Hepatocyte (in vitro differentiated cells): Measurements from ENCODE around the gene LCLAT1. TPM values are rescaled to one million over a fixed set of nuclear protein-coding genes. Genes with fewer than 3 reads are reported as not detected.

Source experiments
- DNase-seq: peaks from one replicate; pipeline ENCODE4 v3.0.0-alpha.2; 2016; ENCODE audit warnings: low spot score
- H2AFZ ChIP-seq: fragments of 200-600 bp; sonication (generic); 2 replicates; pipeline ENCODE4 v1.6.0; 2016; ENCODE audit warnings: antibody characterized with exemption, mild to moderate bottlenecking
- H3K27ac ChIP-seq: fragments of 200-600 bp; sonication (generic); 2 replicates; pipeline ENCODE4 v1.5.1; 2016; ENCODE audit warnings: mild to moderate bottlenecking
- H3K27me3 ChIP-seq: fragments of 200-600 bp; sonication (generic); 2 replicates; pipeline ENCODE4 v1.6.1; 2016
- H3K36me3 ChIP-seq: fragments of 200-600 bp; sonication (generic); replicated peaks from 2 replicates; pipeline ENCODE4 v1.5.1; 2016; ENCODE audit warnings: low read depth; ENCODE audit not compliant: insufficient read depth
- H3K4me1 ChIP-seq: fragments of 200-600 bp; sonication (generic); 2 replicates; pipeline ENCODE4 v1.5.1; 2016; ENCODE audit warnings: mild to moderate bottlenecking, moderate library complexity; ENCODE audit not compliant: insufficient read depth
- H3K4me2 ChIP-seq: fragments of 200-600 bp; sonication (generic); 2 replicates; pipeline ENCODE4 v1.6.0; 2016
- H3K4me3 ChIP-seq: fragments of 200-600 bp; sonication (generic); 2 replicates; pipeline ENCODE4 v1.5.1; 2016; ENCODE audit warnings: mild to moderate bottlenecking
- H3K79me2 ChIP-seq: fragments of 200-600 bp; sonication (generic); 2 replicates; pipeline ENCODE4 v1.6.0; 2017; ENCODE audit warnings: mild to moderate bottlenecking
- H3K9me2 ChIP-seq: fragments of 200-600 bp; sonication (generic); replicated peaks from 2 replicates; pipeline ENCODE4 v1.6.0; 2017; ENCODE audit warnings: mild to moderate bottlenecking; ENCODE audit not compliant: insufficient read depth
- H3K9me3 ChIP-seq: fragments of 200-600 bp; sonication (generic); 2 replicates; pipeline ENCODE4 v1.5.1; 2016; ENCODE audit warnings: low read depth, mild to moderate bottlenecking
- H4K20me1 ChIP-seq: fragments of 200-600 bp; sonication (generic); 2 replicates; pipeline ENCODE4 v1.6.0; 2016; ENCODE audit warnings: mild to moderate bottlenecking; ENCODE audit not compliant: insufficient read depth, poor library complexity, severe bottlenecking
- CTCF ChIP-seq: fragments of 200-600 bp; sonication (generic); IDR thresholded peaks from 2 replicates; pipeline ENCODE4 v1.5.1; 2016; ENCODE audit warnings: antibody characterized with exemption, mild to moderate bottlenecking; ENCODE audit not compliant: poor library complexity
- EZH2 ChIP-seq: fragments of 200-600 bp; sonication (generic); IDR thresholded peaks from 2 replicates; pipeline ENCODE4 v1.6.1; 2016; ENCODE audit warnings: antibody characterized with exemption, mild to moderate bottlenecking, borderline replicate concordance
- EZH2phosphoT487 ChIP-seq: fragments of 200-600 bp; sonication (generic); IDR thresholded peaks from one replicate; pipeline ENCODE4 v1.6.1; 2018; ENCODE audit warnings: antibody characterized with exemption, mild to moderate bottlenecking, low read depth, moderate library complexity; ENCODE audit not compliant: unreplicated experiment, severe bottlenecking
- WGBS: methylation state at CpG from one replicate; pipeline ENCODE4 v1.1.6; 2016; ENCODE audit warnings: low lambda C conversion rate; ENCODE audit errors: missing lambda C conversion rate; 5-methylcytosine and 5-hydroxymethylcytosine counted together
- polyA plus RNA-seq: library from polyadenylated mRNA; unstranded; fragments of >200 nt; fragmentation: Nextera tagmentation; extraction: Ambion mirVana; gene quantifications from 2 replicates; pipeline ENCODE4 v1.2.1, GENCODE V29; 2016
- total RNA-seq: library from RNA; depleted of rRNA; stranded (reverse); fragments of >200 nt; gene quantifications from 2 replicates; pipeline ENCODE4 v1.2.3, GENCODE V29; 2014

The LCLAT1 gene
- total and polyA plus RNA-seq, 2 experiments from 2014 or later = 10.1 to 15.4 TPM

GRCh38 chr2:30677861-30678385 is 230.9 kb downstream of the LCLAT1 start:
- Histone ChIP-seq H3K9me2 (no peaks in the 10 kb centered on the region), H3K4me2 (no peak overlapping the region), H3K27ac (no peak overlapping the region), H3K9me3 (no peaks in the 10 kb centered on the region), H2AFZ (no peak overlapping the region), H3K4me1 (no peaks in the 10 kb centered on the region), H3K36me3 (no peaks in the 10 kb centered on the region), H4K20me1 (no peaks in the 10 kb centered on the region), H3K79me2 (no peaks in the 10 kb centered on the region), H3K4me3 (no peak overlapping the region), H3K27me3 (no peaks in the 10 kb centered on the region)
- 90% methylated on average over 5 of the region's 5 CpGs for WGBS
- no peak for DNase-seq
- TF ChIP-seq CTCF (no peak), EZH2 (no peak), EZH2phosphoT487 (no peak)

GRCh38 chr2:30678410-30679137 is 231.5 kb downstream of the LCLAT1 start:
- no peak for DNase-seq
- Histone ChIP-seq H3K4me1 (no peaks in the 10 kb centered on the region), H3K27ac (no peak overlapping the region), H3K4me3 (no peak overlapping the region), H3K27me3 (no peaks in the 10 kb centered on the region), H3K36me3 (no peaks in the 10 kb centered on the region), H3K79me2 (no peaks in the 10 kb centered on the region), H4K20me1 (no peaks in the 10 kb centered on the region), H3K4me2 (no peak overlapping the region), H3K9me2 (no peaks in the 10 kb centered on the region), H2AFZ (no peak overlapping the region), H3K9me3 (no peaks in the 10 kb centered on the region)
- WGBS = 86% methylated on average over 11 of the region's 11 CpGs
- no peak for TF ChIP-seq CTCF
- no peak for TF ChIP-seq EZH2phosphoT487
- TF ChIP-seq EZH2 = no peak

GRCh38 chr2:30679426-30680088 is 232.5 kb downstream of the LCLAT1 start:
- Histone ChIP-seq H3K9me2 (no peaks in the 10 kb centered on the region), H3K27ac (no peak overlapping the region), H3K79me2 (no peaks in the 10 kb centered on the region), H3K4me1 (no peaks in the 10 kb centered on the region), H2AFZ (no peak overlapping the region), H3K4me2 (no peak overlapping the region), H3K36me3 (no peaks in the 10 kb centered on the region), H4K20me1 (no peaks in the 10 kb centered on the region), H3K4me3 (no peak overlapping the region), H3K9me3 (no peaks in the 10 kb centered on the region), H3K27me3 (no peaks in the 10 kb centered on the region)
- 84% methylated on average over 12 of the region's 12 CpGs for WGBS
- TF ChIP-seq CTCF = no peak
- TF ChIP-seq EZH2 = no peak
- no peak for TF ChIP-seq EZH2phosphoT487
- no peak for DNase-seq
